ENCODE measurements around the gene PHB1. TPM values are rescaled to one million over a fixed set of nuclear protein-coding genes. Genes with fewer than 3 reads are reported as not detected.

The PHB1 gene
- total and polyA plus RNA-seq, 2 of the 8 experiments (the other 6 are each of a cell fraction or from before 2014, with no cell fraction given): 386 to 597 TPM

DNA sequence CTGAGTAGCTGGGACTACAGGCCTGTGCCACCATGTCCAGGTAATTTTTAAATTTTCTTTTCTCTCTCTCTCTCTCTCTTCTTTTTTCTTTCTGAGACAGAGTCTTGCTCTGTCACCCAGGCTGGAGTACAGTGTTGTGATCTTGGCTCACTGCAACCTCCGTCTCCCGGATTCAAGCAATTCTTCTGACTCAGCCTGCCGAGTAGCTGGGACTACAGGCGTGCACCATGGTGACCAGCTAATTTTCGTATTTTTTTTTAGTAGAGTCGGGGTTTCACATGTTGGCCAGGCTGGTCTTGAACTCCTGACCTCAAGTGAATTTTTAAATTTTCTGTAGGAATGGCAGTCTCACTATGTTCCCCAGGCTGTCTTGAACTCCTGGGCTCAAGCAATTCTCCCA is 41.6 kb downstream of the PHB1 start:
- Histone ChIP-seq H4K5ac (ENCODE audit: insufficient read length, low read depth, low read length) (no peak overlapping the region), H2BK20ac (ENCODE audit: low read length) (no peak overlapping the region), H2BK12ac (ENCODE audit: low read depth, low read length) (no peak overlapping the region), H3K14ac (ENCODE audit: insufficient read length) (no peak overlapping the region), H3K9me3 (ENCODE audit: insufficient read depth in 2 of 2, low read depth in 1 of 2, low read length in 1 of 2) (no peaks in the 10 kb centered on the region), H2BK120ac (replicated peaks; ENCODE audit: low read depth, low read length) (no peak overlapping the region), H3K27me3 (replicated peaks in 1 of 4; ENCODE audit: control insufficient read depth in 3 of 4, extremely low read depth in 1 of 4, insufficient read depth in 3 of 4, low read length in 3 of 4) (no peaks in the 10 kb centered on the region), H3K4me1 (replicated peaks in 1 of 4; ENCODE audit: control insufficient read depth in 3 of 4, insufficient read depth in 4 of 4, low read length in 3 of 4) (peaks cover 12 to 25% (median 20%) of the 10 kb centered on the region in 4 experiments; a peak in 6 of 7 replicates), H3K79me2 (ENCODE audit: control insufficient read depth in 1 of 2, insufficient read depth in 2 of 2, low read length in 2 of 2) (no peaks in the 10 kb centered on the region), H4K91ac (replicated peaks; ENCODE audit: insufficient read length, low read length) (no peak overlapping the region), H2AFZ (ENCODE audit: low read length) (no peak overlapping the region), H3K79me1 (ENCODE audit: low read depth, low read length) (no peaks in the 10 kb centered on the region), H3K18ac (ENCODE audit: extremely low read depth, low read length) (no peak overlapping the region), H3K4me2 (ENCODE audit: insufficient read depth in 1 of 2, low read depth in 2 of 2, low read length in 2 of 2) (no peak overlapping the region), H2BK5ac (ENCODE audit: low read depth, low read length) (no peak overlapping the region), H2AK5ac (ENCODE audit: low read depth, low read length) (no peak overlapping the region), H3K4ac (replicated peaks; ENCODE audit: insufficient read length, low read depth, low read length) (no peak overlapping the region), H3K27ac (ENCODE audit: low read depth, low read length) (no peak overlapping the region), H3K23me2 (ENCODE audit: low read depth, low read length) (no peaks in the 10 kb centered on the region; the same call in 1 of the 2 replicates), H3K36me3 (ENCODE audit: control insufficient read depth in 2 of 4, insufficient read depth in 4 of 4, low read length in 3 of 4) (no peaks in the 10 kb centered on the region), H3K4me3 (ENCODE audit: extremely low read depth in 1 of 4, insufficient read depth in 2 of 4, low read depth in 3 of 4, low read length in 4 of 4) (no peak overlapping the region), H3K9ac (replicated peaks in 1 of 4; ENCODE audit: extremely low read depth in 1 of 4, low read depth in 3 of 4, low read length in 3 of 4) (no peak overlapping the region), H4K8ac (ENCODE audit: extremely low read depth, insufficient read depth, low read length) (no peak overlapping the region), H3K56ac (replicated peaks; ENCODE audit: insufficient read length, low read depth, low read length) (no peak overlapping the region), H4K20me1 (replicated peaks in 1 of 2; ENCODE audit: control insufficient read depth in 1 of 2, insufficient read depth in 2 of 2, low read length in 2 of 2) (no peaks in the 10 kb centered on the region), H3K23ac (ENCODE audit: insufficient read length) (no peak overlapping the region), H2BK15ac (ENCODE audit: low read length) (no peak overlapping the region)
- CTCF ChIA-PET (ENCODE audit: partially characterized antibody): interaction anchor here (1.0 to 1.2 kb wide), 3 partner anchors 12 to 58 kb away, joined by 3 read pairs; no protein-coding TSS in a partner anchor
- POLR2A ChIA-PET (ENCODE audit: partially characterized antibody): interaction anchor here (1.2 kb wide), 1 partner anchor 12 kb away, joined by 3 read pairs; no protein-coding TSS in a partner anchor
- 98% methylated on average over 6 of the region's 6 CpGs; no CpG with 5 or more reads in 1 of the 2 experiments for WGBS, 2 experiments (ENCODE audit: extremely low coverage in 1 of 2, insufficient coverage in 1 of 2, insufficient read length in 1 of 2, insufficient replicate concordance in 2 of 2, low coverage in 1 of 2, low lambda C conversion rate in 2 of 2, missing lambda C conversion rate in 1 of 2)
- FAIRE-seq (no peak), DNase-seq (ENCODE audit: low read depth in 1 of 2, low spot score in 2 of 2) (no peak)
- TF ChIP-seq POLR2AphosphoS5 (IDR thresholded peaks at IDR 0.05; ENCODE audit: low read depth, low read length) (no peak), ZNF274 (IDR thresholded peaks at IDR 0.05; ENCODE audit: borderline replicate concordance, extremely low read depth, low read length) (no peak), EZH2 (IDR thresholded peaks at IDR 0.05; ENCODE audit: low read depth, low read length, severe bottlenecking) (no peak), JUND (IDR thresholded peaks at IDR 0.05; ENCODE audit: low read length) (no peak), TAF1 (IDR thresholded peaks at IDR 0.05; ENCODE audit: low read depth, low read length) (no peak), POLR2A (IDR thresholded peaks at IDR 0.05; ENCODE audit: control extremely low read depth in 1 of 2, low read depth in 2 of 2, low read length in 2 of 2) (no peak), KDM1A (IDR thresholded peaks at IDR 0.05; ENCODE audit: borderline replicate concordance, low read length) (no peak), EGR1 (IDR thresholded peaks at IDR 0.05; ENCODE audit: borderline replicate concordance, low read depth, low read length) (no peak), SUZ12 (IDR thresholded peaks at IDR 0.05; ENCODE audit: low read length) (no peak), GTF2F1 (IDR thresholded peaks at IDR 0.05; ENCODE audit: borderline replicate concordance, low read depth, low read length) (no peak)
